SK-N-SH (cell line): ENCODE results near the gene IRAK3. TPM values are rescaled to one million over a fixed set of nuclear protein-coding genes. Genes with fewer than 3 reads are reported as not detected.

Experiments
- CTCF ChIA-PET: fragments of 300-600, 350-600 bp; formaldehyde crosslinking; extraction: SDS; loops from one replicate; lab custom pipeline; 2021; lab: Yijun Ruan, JAX
- POLR2A ChIA-PET: fragments of 350-600 bp; sonication (Branson Sonifier 250); formaldehyde crosslinking; extraction: SDS; loops from one replicate; lab custom pipeline; 2020; ENCODE audit warnings: antibody characterized with exemption, inconsistent platforms; lab: Yijun Ruan, JAX
- DNase-seq: peaks from one replicate; pipeline ENCODE4 v3.0.0; 2012
- H2AFZ ChIP-seq: fragments of 200-600 bp; sonication (generic); 2 replicates; pipeline ENCODE4 v1.8.1; 2016; ENCODE audit warnings: antibody characterized with exemption, mild to moderate bottlenecking, low read depth
- H3F3A ChIP-seq: fragments of 200-600 bp; sonication (generic); replicated peaks from 2 replicates; pipeline ENCODE3; 2016; ENCODE audit warnings: antibody characterized with exemption, mild to moderate bottlenecking; ENCODE audit not compliant: insufficient read depth
- H3K27ac ChIP-seq, 2 experiments: fragments of 200-500 bp in 1 of 2; fragments of 200-600 bp in 1 of 2; sonication (Bioruptor generic) in 1 of 2; sonication (generic), shearing (Covaris generic) in 1 of 2; 2 replicates each; pipeline versions ENCODE4 v1.5.1 to v1.6.1; 2014 to 2016; ENCODE audit warnings: low read depth in 2 of 2, inconsistent platforms in 1 of 2, low read length in 1 of 2, mild to moderate bottlenecking in 1 of 2, mixed read lengths in 1 of 2
- H3K27me3 ChIP-seq: fragments of 200-600 bp; sonication (generic), shearing (Covaris generic); 2 replicates; pipeline ENCODE4 v1.6.1; 2016; ENCODE audit warnings: mixed run types; ENCODE audit not compliant: insufficient read depth
- H3K36me3 ChIP-seq, 2 experiments: fragments of 200-500 bp in 1 of 2; fragments of 200-600 bp in 1 of 2; sonication (Bioruptor generic) in 1 of 2; sonication (generic) in 1 of 2; replicated peaks in 1 of 2; 2 replicates each; pipeline versions ENCODE3 to v1.5.1; 2014 to 2016; ENCODE audit warnings: low read length in 1 of 2, mild to moderate bottlenecking in 1 of 2; ENCODE audit not compliant: insufficient read depth in 2 of 2, control insufficient read depth in 1 of 2
- H3K4me1 ChIP-seq, 2 experiments: fragments of 200-500 bp in 1 of 2; fragments of 200-600 bp in 1 of 2; sonication (Bioruptor generic) in 1 of 2; sonication (generic), shearing (Covaris generic) in 1 of 2; 2 replicates each; pipeline versions ENCODE4 v1.5.1 to v1.6.1; 2014 to 2016; ENCODE audit warnings: low read depth in 1 of 2, low read length in 1 of 2, mixed run types in 1 of 2; ENCODE audit not compliant: insufficient read depth in 2 of 2, control insufficient read depth in 1 of 2
- H3K4me2 ChIP-seq: fragments of 200-600 bp; sonication (generic), shearing (Covaris generic); 2 replicates; pipeline ENCODE4 v1.6.1; 2017; ENCODE audit warnings: mixed run types
- H3K4me3 ChIP-seq, 2 experiments: fragments of 200-500 bp in 1 of 2; fragments of 200-600 bp in 1 of 2; sonication (Bioruptor generic) in 1 of 2; sonication (generic), shearing (Covaris generic) in 1 of 2; 2 replicates each; pipeline versions ENCODE4 v1.5.1 to v1.8.1; 2014 to 2016; ENCODE audit warnings: low read depth in 2 of 2, inconsistent platforms in 1 of 2, low read length in 1 of 2, mild to moderate bottlenecking in 1 of 2, mixed read lengths in 1 of 2, moderate library complexity in 1 of 2
- H3K79me2 ChIP-seq: fragments of 200-600 bp; sonication (generic); 2 replicates; pipeline ENCODE4 v1.8.1; 2017; ENCODE audit warnings: mild to moderate bottlenecking; ENCODE audit not compliant: insufficient read depth
- H3K9ac ChIP-seq: fragments of 200-600 bp; sonication (generic); 2 replicates; pipeline ENCODE4 v1.6.1; 2017; ENCODE audit warnings: mixed run types
- H3K9me2 ChIP-seq: fragments of 200-600 bp; sonication (generic); 2 replicates; pipeline ENCODE4 v1.6.1; 2017; ENCODE audit warnings: mixed run types
- H3K9me3 ChIP-seq: fragments of 200-600 bp; sonication (generic); 2 replicates; pipeline ENCODE4 v1.6.1; 2017; ENCODE audit warnings: mixed run types, mild to moderate bottlenecking, moderate library complexity
- H4K20me1 ChIP-seq: fragments of 200-600 bp; sonication (generic); 2 replicates; pipeline ENCODE4 v1.6.1; 2017; ENCODE audit warnings: mild to moderate bottlenecking, mixed run types; ENCODE audit not compliant: insufficient read depth
- CHD2 ChIP-seq: fragments of 150-350 bp; IDR thresholded peaks from 2 replicates; pipeline ENCODE4 v1.6.1; 2018; ENCODE audit warnings: low read length; ENCODE audit not compliant: partially characterized antibody
- ELF1 ChIP-seq: IDR thresholded peaks from 2 replicates; pipeline ENCODE4 v1.4.0; 2012
- EZH2phosphoT487 ChIP-seq: fragments of 200-600 bp; sonication (generic); IDR thresholded peaks from 2 replicates; pipeline ENCODE4 v1.6.1; 2017; ENCODE audit warnings: low read depth, mixed run types, mild to moderate bottlenecking, antibody characterized with exemption, moderate library complexity, borderline replicate concordance
- FOSL2 ChIP-seq: IDR thresholded peaks from 2 replicates; pipeline ENCODE4 v1.4.0; 2012; ENCODE audit warnings: low read depth, mild to moderate bottlenecking, moderate library complexity, borderline replicate concordance
- FOXJ3 ChIP-seq: sonication (generic); formaldehyde crosslinking; IDR thresholded peaks from 2 replicates; pipeline ENCODE4 v1.5.1; 2020; ENCODE audit warnings: mild to moderate bottlenecking, missing genetic modification reagents
- FOXM1 ChIP-seq: IDR thresholded peaks from 2 replicates; pipeline ENCODE4 v1.4.0; 2012; ENCODE audit warnings: low read depth, mild to moderate bottlenecking
- GATA2 ChIP-seq: sonication (generic); formaldehyde crosslinking; IDR thresholded peaks from 2 replicates; pipeline ENCODE4 v1.5.0; 2020; ENCODE audit warnings: mild to moderate bottlenecking, missing genetic modification reagents
- MXI1 ChIP-seq: IDR thresholded peaks from 2 replicates; pipeline ENCODE4 v1.6.1; 2012; ENCODE audit warnings: mild to moderate bottlenecking, low read depth, low read length, improper control_type of control experiment
- NFIC ChIP-seq: IDR thresholded peaks from 2 replicates; pipeline ENCODE4 v1.4.0; 2012; ENCODE audit warnings: borderline replicate concordance
- REST ChIP-seq: IDR thresholded peaks from 2 replicates; pipeline ENCODE4 v1.6.1; 2012; ENCODE audit warnings: mild to moderate bottlenecking, low read depth, low read length, moderate library complexity
- RFX5 ChIP-seq: IDR thresholded peaks from 2 replicates; pipeline ENCODE4 v1.6.1; 2012; ENCODE audit warnings: mild to moderate bottlenecking, improper control_type of control experiment, low read length
- SIN3A ChIP-seq: IDR thresholded peaks from 2 replicates; pipeline ENCODE4 v1.6.1; 2012; ENCODE audit warnings: low read depth, mild to moderate bottlenecking, low read length, moderate library complexity, borderline replicate concordance
- TCF12 ChIP-seq: IDR thresholded peaks from 2 replicates; pipeline ENCODE4 v1.4.0; 2012
- TEAD4 ChIP-seq: IDR thresholded peaks from 2 replicates; pipeline ENCODE4 v1.4.0; 2012; ENCODE audit warnings: mild to moderate bottlenecking, borderline replicate concordance; ENCODE audit not compliant: insufficient read depth
- USF1 ChIP-seq: IDR thresholded peaks from 2 replicates; pipeline ENCODE4 v1.4.0; 2012; ENCODE audit warnings: low read depth, borderline replicate concordance
- USF2 ChIP-seq: fragments of 150-350 bp; IDR thresholded peaks from 2 replicates; pipeline ENCODE4 v1.6.1; 2017; ENCODE audit warnings: antibody characterized with exemption, low read length, low read depth, borderline replicate concordance
- YY1 ChIP-seq: IDR thresholded peaks from 2 replicates; pipeline ENCODE4 v1.4.0; 2012; ENCODE audit warnings: low read depth, mild to moderate bottlenecking
- WGBS: methylation state at CpG from one replicate; pipeline ENCODE4 v1.1.6; 2017; ENCODE audit warnings: low lambda C conversion rate; 5-methylcytosine and 5-hydroxymethylcytosine counted together
- polyA plus RNA-seq, 3 experiments: library from polyadenylated mRNA; depleted of rRNA; stranded (reverse); fragments of >200 nt; gene quantifications; 2 replicates each; pipeline ENCODE4 v1.2.3, GENCODE V29; 2012
- TF ChIP-seq, protein P1 (sequence below): fragments of 150-350 bp; IDR thresholded peaks from 2 replicates; pipeline ENCODE4 v1.6.1; 2016; ENCODE audit warnings: mild to moderate bottlenecking, low read depth, low read length
- TF ChIP-seq, protein P2 (sequence below): IDR thresholded peaks from 2 replicates; pipeline ENCODE4 v1.4.0; 2012; ENCODE audit warnings: low read depth

IRAK3 gene
- polyA plus RNA-seq, 1 of the 3 experiments (the other 2 are of a cell fraction) = not detected

DNA sequence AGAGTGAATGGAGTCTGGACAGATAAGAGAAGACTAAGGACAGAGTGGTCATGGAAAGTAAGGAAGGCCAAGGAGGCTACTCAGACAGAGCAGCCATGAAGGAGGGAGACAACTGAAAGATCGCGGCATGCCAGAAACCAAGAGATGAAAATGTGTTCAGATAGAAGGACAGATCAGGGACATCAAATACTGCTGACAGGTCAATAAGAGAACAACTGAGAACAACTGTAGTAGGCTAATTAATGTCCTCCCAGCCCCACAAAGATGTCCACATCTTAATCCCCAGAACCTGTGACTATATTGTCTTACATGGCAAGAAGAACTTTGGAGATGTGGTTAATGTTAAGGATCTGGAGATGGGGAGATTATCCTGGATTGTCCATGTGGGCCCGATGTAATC, 98.3 kb downstream of the IRAK3 start:
- H3K4me3 ChIP-seq = no peak overlapping the region
- no peaks in the 10 kb centered on the region for H3K4me1 ChIP-seq
- no peaks in the 10 kb centered on the region for H4K20me1 ChIP-seq
- no peaks in the 10 kb centered on the region for H3K79me2 ChIP-seq
- H3K9ac ChIP-seq = no peak overlapping the region
- no peaks in the 10 kb centered on the region for H3F3A ChIP-seq
- H3K27me3 ChIP-seq = peaks cover 7% of the 10 kb centered on the region; the same call in 1 of the 2 replicates
- H3K9me2 ChIP-seq = no peaks in the 10 kb centered on the region
- ChIA-PET POLR2A (no interaction called here), CTCF (no interaction called here)
- no peak overlapping the region for H3K4me2 ChIP-seq
- TF ChIP-seq TEAD4 = no peak
- no peak for TF ChIP-seq FOXM1
- TF ChIP-seq, protein P1, sequence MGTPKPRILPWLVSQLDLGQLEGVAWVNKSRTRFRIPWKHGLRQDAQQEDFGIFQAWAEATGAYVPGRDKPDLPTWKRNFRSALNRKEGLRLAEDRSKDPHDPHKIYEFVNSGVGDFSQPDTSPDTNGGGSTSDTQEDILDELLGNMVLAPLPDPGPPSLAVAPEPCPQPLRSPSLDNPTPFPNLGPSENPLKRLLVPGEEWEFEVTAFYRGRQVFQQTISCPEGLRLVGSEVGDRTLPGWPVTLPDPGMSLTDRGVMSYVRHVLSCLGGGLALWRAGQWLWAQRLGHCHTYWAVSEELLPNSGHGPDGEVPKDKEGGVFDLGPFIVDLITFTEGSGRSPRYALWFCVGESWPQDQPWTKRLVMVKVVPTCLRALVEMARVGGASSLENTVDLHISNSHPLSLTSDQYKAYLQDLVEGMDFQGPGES = no peak
- TF ChIP-seq USF2 = no peak
- TF ChIP-seq RFX5 = no peak
- TF ChIP-seq TCF12 = no peak
- no peak for TF ChIP-seq ELF1
- no peak for TF ChIP-seq NFIC
- TF ChIP-seq CHD2 = no peak
- no peak for TF ChIP-seq FOSL2
- no peak for TF ChIP-seq GATA2 (CRISPR knock-in tag)
- no peak for TF ChIP-seq FOXJ3 (CRISPR knock-in tag)
- no peaks in the 10 kb centered on the region for H3K36me3 ChIP-seq
- WGBS = 67% methylated on average over 3 of the region's 3 CpGs
- H3K27ac ChIP-seq = no peak overlapping the region
- H3K9me3 ChIP-seq = no peaks in the 10 kb centered on the region
- DNase-seq = no peak
- H2AFZ ChIP-seq = no peak overlapping the region

- no peaks in the 10 kb centered on the region for H3K79me2 ChIP-seq
- no peaks in the 10 kb centered on the region for H4K20me1 ChIP-seq
- peaks cover 11% of the 10 kb centered on the region; the same call in 1 of the 2 replicates for H3K27me3 ChIP-seq
- ChIA-PET POLR2A (no interaction called here), CTCF (interaction anchor here (0.8 kb wide), 1 partner anchor 10 kb away, joined by 3 read pairs; no protein-coding TSS in a partner anchor)
- no peaks in the 10 kb centered on the region for H3K9me3 ChIP-seq
- no peaks in the 10 kb centered on the region for H3F3A ChIP-seq
- DNase-seq = no peak
- no peak overlapping the region for H3K27ac ChIP-seq
- H3K9ac ChIP-seq = no peak overlapping the region
- H2AFZ ChIP-seq = no peak overlapping the region
- WGBS = 67% methylated on average over 5 of the region's 5 CpGs
- H3K4me1 ChIP-seq = no peaks in the 10 kb centered on the region
- TF ChIP-seq FOXJ3 (CRISPR knock-in tag) (no peak), SIN3A (no peak), GATA2 (CRISPR knock-in tag) (no peak), EZH2phosphoT487 (no peak), MXI1 (no peak), FOXM1 (no peak), NFIC (no peak), USF1 (no peak), YY1 (no peak), REST (no peak)
- TF ChIP-seq, protein P2, sequence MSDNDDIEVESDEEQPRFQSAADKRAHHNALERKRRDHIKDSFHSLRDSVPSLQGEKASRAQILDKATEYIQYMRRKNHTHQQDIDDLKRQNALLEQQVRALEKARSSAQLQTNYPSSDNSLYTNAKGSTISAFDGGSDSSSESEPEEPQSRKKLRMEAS = no peak
- TF ChIP-seq, all 33 proteins: peak for 0
- no peaks in the 10 kb centered on the region for H3K36me3 ChIP-seq
- no peaks in the 10 kb centered on the region for H3K9me2 ChIP-seq
- H3K4me2 ChIP-seq = no peak overlapping the region
- H3K4me3 ChIP-seq = no peak overlapping the region
These were observed 99.1 kb downstream of the IRAK3 start for GRCh38 chr12:66288121-66288520.
